K562 (cell line): ENCODE results near the gene FIGNL1. TPM values are rescaled to one million over a fixed set of nuclear protein-coding genes. Genes with fewer than 3 reads are reported as not detected.

Experiments used
- BRCA1 ChIP-seq, 2 experiments: fragments of 450-650 bp in 1 of 2; sonication (generic) in 1 of 2; formaldehyde crosslinking in 1 of 2; IDR thresholded peaks; 2 replicates each; pipeline versions ENCODE4 v1.5.0 to v1.6.1; 2017 to 2020; ENCODE audit warnings: mild to moderate bottlenecking in 1 of 2, missing genetic modification reagents in 1 of 2
- CCNT2 ChIP-seq: IDR thresholded peaks from 2 replicates; pipeline ENCODE4 v1.6.1; 2011; ENCODE audit warnings: borderline replicate concordance, low read depth, mild to moderate bottlenecking, moderate library complexity, mixed read lengths, low read length; ENCODE audit not compliant: insufficient read length; ENCODE audit errors: extremely low read depth
- CREB1 ChIP-seq, 2 experiments: sonication (generic) in 1 of 2; formaldehyde crosslinking in 1 of 2; IDR thresholded peaks; 2 replicates each; pipeline versions ENCODE4 v1.6.1 to v1.8.0; 2012 to 2022; ENCODE audit warnings: inconsistent platforms in 1 of 2, mild to moderate bottlenecking in 1 of 2, missing genetic modification reagents in 1 of 2, moderate library complexity in 1 of 2
- GTF3C2 ChIP-seq: IDR thresholded peaks from 3 replicates; pipeline ENCODE4 v1.6.1; 2011; ENCODE audit warnings: borderline replicate concordance, mild to moderate bottlenecking, moderate library complexity; ENCODE audit not compliant: insufficient read length; ENCODE audit errors: extremely low read depth
- LARP7 ChIP-seq: fragments of 450-650 bp; IDR thresholded peaks from 2 replicates; pipeline ENCODE4 v1.6.1; 2016
- MXD1 ChIP-seq: fragments of 250-450 bp; sonication (Bioruptor Pico); IDR thresholded peaks from 2 replicates; pipeline ENCODE4 v1.8.0; 2021; ENCODE audit warnings: borderline replicate concordance, mild to moderate bottlenecking, moderate library complexity; ENCODE audit not compliant: poor library complexity, severe bottlenecking
- MYNN ChIP-seq, 2 experiments: sonication (generic); formaldehyde crosslinking in 1 of 2; IDR thresholded peaks; 2 replicates each; pipeline versions ENCODE4 v1.5.0 to v1.6.1; 2016 to 2020; ENCODE audit warnings: antibody characterized with exemption in 1 of 2, missing genetic modification reagents in 1 of 2
- NKRF ChIP-seq: fragments of 450-650 bp; IDR thresholded peaks from 2 replicates; pipeline ENCODE4 v1.6.1; 2016; ENCODE audit warnings: borderline replicate concordance
- PHTF2 ChIP-seq: fragments of 250-450 bp; sonication (Bioruptor Pico); IDR thresholded peaks from 2 replicates; pipeline ENCODE4 v1.5.0; 2021; ENCODE audit warnings: mild to moderate bottlenecking
- POLR2G ChIP-seq: fragments of 200-400 bp; formaldehyde crosslinking; IDR thresholded peaks from 2 replicates; pipeline ENCODE4 v1.6.1; 2017; ENCODE audit warnings: low read depth, mild to moderate bottlenecking, antibody characterized with exemption, low read length, moderate library complexity
- RBM14 ChIP-seq: fragments of 200-400 bp; formaldehyde crosslinking; IDR thresholded peaks from 2 replicates; pipeline ENCODE4 v1.6.1; 2018; ENCODE audit warnings: low read depth, mild to moderate bottlenecking, low read length, moderate library complexity, borderline replicate concordance; ENCODE audit not compliant: insufficient read depth
- RBM39 ChIP-seq: fragments of 200-400 bp; formaldehyde crosslinking; optimal IDR thresholded peaks from 2 replicates; pipeline ENCODE3; 2018; ENCODE audit warnings: low read depth, low read length
- RNF2 ChIP-seq: sonication (generic); IDR thresholded peaks from 2 replicates; pipeline ENCODE4 v1.6.1; 2016
- SIX5 ChIP-seq, 2 experiments: IDR thresholded peaks; 2 replicates each; pipeline ENCODE4 v1.6.1; 2011; ENCODE audit warnings: low read length in 2 of 2, borderline replicate concordance in 1 of 2, low read depth in 1 of 2, mild to moderate bottlenecking in 1 of 2, moderate library complexity in 1 of 2; ENCODE audit not compliant: insufficient read depth in 1 of 2
- SMARCA4 ChIP-seq: fragments of 450-650 bp; IDR thresholded peaks from 2 replicates; pipeline ENCODE4 v1.6.1; 2016
- SNAPC5 ChIP-seq: fragments of 250-450 bp; sonication (Bioruptor Pico); IDR thresholded peaks from 2 replicates; pipeline ENCODE4 v1.8.0; 2021; ENCODE audit warnings: moderate library complexity, mild to moderate bottlenecking, inconsistent platforms
- SNRNP70 ChIP-seq: fragments of 200-400 bp; formaldehyde crosslinking; optimal IDR thresholded peaks from 2 replicates; pipeline ENCODE3; 2017; ENCODE audit warnings: low read depth, low read length
- ZBTB2 ChIP-seq: fragments of 450-650 bp; IDR thresholded peaks from 2 replicates; pipeline ENCODE4 v1.6.1; 2016; ENCODE audit warnings: antibody characterized with exemption
- ZKSCAN8 ChIP-seq: fragments of 200-800 bp; sonication (Bioruptor generic); IDR thresholded peaks from 2 replicates; pipeline ENCODE4 v1.6.1; 2016; ENCODE audit warnings: missing genetic modification characterization, missing compliant biosample characterization
- ZNF311 ChIP-seq: fragments of 250-450 bp; sonication (Bioruptor Pico); IDR thresholded peaks from 2 replicates; pipeline ENCODE4 v1.4.0; 2020; ENCODE audit warnings: mild to moderate bottlenecking, moderate library complexity
- polyA plus RNA-seq, 8 experiments: library from polyadenylated mRNA; depleted of rRNA in 4 of 8; stranded (reverse) in 5 of 8; unstranded in 3 of 8; fragments of >200 nt; fragmentation: Nextera tagmentation in 2 of 8; fragmentation: Illumina TruSeq in 1 of 8; extraction: Ambion mirVana in 2 of 8; extraction: Trizol in 1 of 8; gene quantifications; 2 replicates each; pipeline versions ENCODE4 v1.2.1 to v1.2.3, GENCODE V29; 2011 to 2014; ENCODE audit warnings: inconsistent platforms in 1 of 8, missing spikeins in 1 of 8
- total RNA-seq, 7 experiments: library from RNA; depleted of rRNA in 6 of 7; stranded (reverse); fragments of >200 nt in 6 of 7; fragmentation: Illumina TruSeq in 2 of 7; extraction: Trizol in 2 of 7; gene quantifications; 2 replicates each; pipeline versions ENCODE4 v1.2.1 to v1.2.3, GENCODE V29; 2011 to 2021; ENCODE audit warnings: low replicate concordance in 1 of 7

The FIGNL1 gene
- total and polyA plus RNA-seq, 9 of the 15 experiments (the other 6 are each of a cell fraction or from before 2014, with no cell fraction given), result 15.5 to 48.3 (median 27.6) TPM

- no peak for TF ChIP-seq GTF3C2
- peak; percentile 75; the same call in 1 of the 2 replicates for TF ChIP-seq CREB1 (IDR thresholded peaks at IDR 0.05)
- peak; percentile 72 for TF ChIP-seq CREB1 (CRISPR knock-in tag; IDR thresholded peaks at IDR 0.05)
- no peak for TF ChIP-seq SMARCA4
- no peak for TF ChIP-seq MXD1 (CRISPR knock-in tag)
- peak; percentile 86 for TF ChIP-seq POLR2G
- no peak for TF ChIP-seq SIX5 (IDR thresholded peaks at IDR 0.05; ENCODE audit: borderline replicate concordance in 1 of 2, insufficient read depth in 1 of 2, low read depth in 1 of 2, low read length in 2 of 2)
- no peak for TF ChIP-seq SNAPC5
- no peak for TF ChIP-seq RNF2
- TF ChIP-seq ZNF311 (CRISPR knock-in tag), result no peak
- no peak for TF ChIP-seq ZKSCAN8 (CRISPR knock-in tag)
- peak; percentile 49 for TF ChIP-seq CCNT2
- TF ChIP-seq SNRNP70, result no peak
- TF ChIP-seq ZBTB2, result peak; percentile 99
- no peak for TF ChIP-seq LARP7
- peak; percentile 16; the same call in 1 of the 2 replicates for TF ChIP-seq MYNN (IDR thresholded peaks at IDR 0.05)
- TF ChIP-seq MYNN (CRISPR knock-in tag; IDR thresholded peaks at IDR 0.05), result no peak
- no peak for TF ChIP-seq RBM14
- TF ChIP-seq PHTF2, result no peak
- peak; percentile 72; the same call in 1 of the 2 replicates for TF ChIP-seq NKRF
- no peak for TF ChIP-seq BRCA1 (IDR thresholded peaks at IDR 0.05)
- no peak for TF ChIP-seq BRCA1 (CRISPR knock-in tag; IDR thresholded peaks at IDR 0.05)
- TF ChIP-seq RBM39, result no peak
Measured at GRCh38 chr7:50449881-50450589, at the start of gene FIGNL1 (continued).
